Measurements from ENCODE around the gene DEPP1. TPM values are rescaled to one million over a fixed set of nuclear protein-coding genes. Genes with fewer than 3 reads are reported as not detected.

DEPP1 gene
- polyA plus RNA-seq, 2 of the 4 experiments (the other 2 are of a cell fraction), result 0.46 to 0.92 TPM

DNA sequence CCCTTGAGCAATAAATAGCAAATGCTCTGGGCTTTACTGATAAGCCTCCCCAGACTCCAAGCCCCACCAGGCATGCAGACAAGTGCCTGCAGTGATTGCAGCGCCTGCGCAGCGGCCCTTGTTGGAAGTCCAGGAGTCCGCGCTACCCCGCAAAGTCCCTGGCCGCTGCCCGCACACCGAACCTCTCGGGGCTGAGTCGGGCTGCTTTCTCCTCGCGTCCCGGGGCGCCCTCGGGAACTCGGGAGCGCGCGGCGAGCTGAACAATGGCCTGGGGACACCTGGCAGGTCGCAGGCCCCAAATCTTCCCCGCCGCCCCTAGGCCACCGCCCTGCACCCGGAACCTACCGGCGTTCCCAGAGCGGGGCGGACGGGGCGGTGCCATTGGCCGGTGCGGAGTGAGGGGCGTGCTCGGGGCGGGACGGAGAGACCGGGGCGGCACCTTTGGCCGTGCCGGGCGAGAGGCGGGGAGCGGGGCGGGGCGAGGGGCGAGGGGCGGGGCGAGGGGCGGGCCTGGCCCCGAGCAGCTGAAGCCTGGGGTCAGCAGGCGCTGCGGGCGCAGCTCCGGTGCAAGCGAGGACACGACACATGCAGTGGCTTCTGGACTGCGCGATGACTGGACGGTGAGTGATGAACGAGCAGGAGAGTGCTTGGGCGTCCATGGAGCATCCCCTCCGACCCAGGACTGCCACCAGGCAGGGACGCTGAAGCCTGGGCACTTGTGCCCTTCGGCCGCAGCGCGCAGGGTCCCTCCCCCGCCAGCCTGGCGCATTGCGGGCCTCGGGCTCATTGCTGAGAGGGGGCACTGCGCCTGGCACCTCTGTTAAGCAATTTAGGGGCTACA is 19.1 kb downstream of the DEPP1 start, which contains the start of gene RASSF4:
Gene RASSF4 (plus strand): TSS at position 556 of the 841 bp plus-strand sequence. CDS start 10,401 bp downstream, outside the sequence.
- Histone ChIP-seq H3K9me3 (no peaks in the 10 kb centered on the region), H3K4me2 (peak within 1 kb of the TSS; percentile 92), H3K4me3 (peak within 1 kb of the TSS; percentile 53), H3K4me1 (peaks cover 12% of the 10 kb centered on the region; the same call in 2 of the 3 replicates), H3K27ac (peak within 1 kb of the TSS; percentile 86)
- ChIA-PET POLR2A (interaction anchor here (1.0 to 2.8 kb wide), 5 partner anchors 9 to 19 kb away, joined by 3 to 13 read pairs (median 5); partner anchors contain the start of gene DEPP1), CTCF (no interaction called here)
- TF ChIP-seq EHMT2 (IDR thresholded peaks at IDR 0.05; ENCODE audit: low read depth) (no peak), EP300 (IDR thresholded peaks at IDR 0.05) (no peak), ZSCAN20 (CRISPR knock-in tag; IDR thresholded peaks at IDR 0.05) (no peak), HOXB5 (CRISPR knock-in tag; IDR thresholded peaks at IDR 0.05) (no peak), BHLHE40 (IDR thresholded peaks at IDR 0.05; ENCODE audit: low read depth, low read length) (no peak), NPAS2 (CRISPR knock-in tag; IDR thresholded peaks at IDR 0.05; ENCODE audit: borderline replicate concordance) (no peak), MAFK (IDR thresholded peaks at IDR 0.05; ENCODE audit: partially characterized antibody) (no peak), FOSB (CRISPR knock-in tag; IDR thresholded peaks at IDR 0.05) (no peak), KDM1A (IDR thresholded peaks at IDR 0.05; ENCODE audit: low read depth) (no peak), PHF8 (IDR thresholded peaks at IDR 0.05; ENCODE audit: borderline replicate concordance, low read depth) (peak; percentile 97), RAD21 (conservative IDR thresholded peaks at IDR 0.05 in 1 of 2, IDR thresholded peaks at IDR 0.05 in 1 of 2) (no peak), TFCP2L1 (CRISPR knock-in tag; IDR thresholded peaks at IDR 0.05) (no peak), ESRRA (IDR thresholded peaks at IDR 0.05; ENCODE audit: borderline replicate concordance, low read length) (no peak), RFX5 (IDR thresholded peaks at IDR 0.05) (peak; percentile 47; the same call in 1 of the 2 replicates), ZFP36 (IDR thresholded peaks at IDR 0.05; ENCODE audit: borderline replicate concordance, partially characterized antibody) (no peak), SREBF2 (IDR thresholded peaks at IDR 0.05) (no peak), FOSL2 (IDR thresholded peaks at IDR 0.05) (no peak), FOSL2 (CRISPR knock-in tag; IDR thresholded peaks at IDR 0.05) (no peak), POLR2A (IDR thresholded peaks at IDR 0.05; ENCODE audit: low read length) (peak; percentile 82), HDAC2 (IDR thresholded peaks at IDR 0.05) (no peak), CEBPB (IDR thresholded peaks at IDR 0.05) (no peak), JUNB (IDR thresholded peaks at IDR 0.05) (no peak), MYC (IDR thresholded peaks at IDR 0.05; ENCODE audit: borderline replicate concordance, low read length) (no peak), JUN (IDR thresholded peaks at IDR 0.05) (peak in 1 of 2 experiments; percentile 86; a peak in 3 of 5 replicates)
- TF ChIP-seq, protein P1, sequence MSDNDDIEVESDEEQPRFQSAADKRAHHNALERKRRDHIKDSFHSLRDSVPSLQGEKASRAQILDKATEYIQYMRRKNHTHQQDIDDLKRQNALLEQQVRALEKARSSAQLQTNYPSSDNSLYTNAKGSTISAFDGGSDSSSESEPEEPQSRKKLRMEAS (IDR thresholded peaks at IDR 0.05), result peak; percentile 34
- TF ChIP-seq, protein P2, sequence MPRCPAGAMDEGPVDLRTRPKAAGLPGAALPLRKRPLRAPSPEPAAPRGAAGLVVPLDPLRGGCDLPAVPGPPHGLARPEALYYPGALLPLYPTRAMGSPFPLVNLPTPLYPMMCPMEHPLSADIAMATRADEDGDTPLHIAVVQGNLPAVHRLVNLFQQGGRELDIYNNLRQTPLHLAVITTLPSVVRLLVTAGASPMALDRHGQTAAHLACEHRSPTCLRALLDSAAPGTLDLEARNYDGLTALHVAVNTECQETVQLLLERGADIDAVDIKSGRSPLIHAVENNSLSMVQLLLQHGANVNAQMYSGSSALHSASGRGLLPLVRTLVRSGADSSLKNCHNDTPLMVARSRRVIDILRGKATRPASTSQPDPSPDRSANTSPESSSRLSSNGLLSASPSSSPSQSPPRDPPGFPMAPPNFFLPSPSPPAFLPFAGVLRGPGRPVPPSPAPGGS (IDR thresholded peaks at IDR 0.05), result peak; percentile 84; the same call in 1 of the 3 replicates
- TF ChIP-seq, protein P3, sequence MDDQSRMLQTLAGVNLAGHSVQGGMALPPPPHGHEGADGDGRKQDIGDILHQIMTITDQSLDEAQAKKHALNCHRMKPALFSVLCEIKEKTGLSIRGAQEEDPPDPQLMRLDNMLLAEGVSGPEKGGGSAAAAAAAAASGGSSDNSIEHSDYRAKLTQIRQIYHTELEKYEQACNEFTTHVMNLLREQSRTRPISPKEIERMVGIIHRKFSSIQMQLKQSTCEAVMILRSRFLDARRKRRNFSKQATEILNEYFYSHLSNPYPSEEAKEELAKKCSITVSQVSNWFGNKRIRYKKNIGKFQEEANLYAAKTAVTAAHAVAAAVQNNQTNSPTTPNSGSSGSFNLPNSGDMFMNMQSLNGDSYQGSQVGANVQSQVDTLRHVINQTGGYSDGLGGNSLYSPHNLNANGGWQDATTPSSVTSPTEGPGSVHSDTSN (IDR thresholded peaks at IDR 0.05), result 0 out of 2 replicates have a peak, but pooled peaks have one; percentile 25
- TF ChIP-seq, protein P4, sequence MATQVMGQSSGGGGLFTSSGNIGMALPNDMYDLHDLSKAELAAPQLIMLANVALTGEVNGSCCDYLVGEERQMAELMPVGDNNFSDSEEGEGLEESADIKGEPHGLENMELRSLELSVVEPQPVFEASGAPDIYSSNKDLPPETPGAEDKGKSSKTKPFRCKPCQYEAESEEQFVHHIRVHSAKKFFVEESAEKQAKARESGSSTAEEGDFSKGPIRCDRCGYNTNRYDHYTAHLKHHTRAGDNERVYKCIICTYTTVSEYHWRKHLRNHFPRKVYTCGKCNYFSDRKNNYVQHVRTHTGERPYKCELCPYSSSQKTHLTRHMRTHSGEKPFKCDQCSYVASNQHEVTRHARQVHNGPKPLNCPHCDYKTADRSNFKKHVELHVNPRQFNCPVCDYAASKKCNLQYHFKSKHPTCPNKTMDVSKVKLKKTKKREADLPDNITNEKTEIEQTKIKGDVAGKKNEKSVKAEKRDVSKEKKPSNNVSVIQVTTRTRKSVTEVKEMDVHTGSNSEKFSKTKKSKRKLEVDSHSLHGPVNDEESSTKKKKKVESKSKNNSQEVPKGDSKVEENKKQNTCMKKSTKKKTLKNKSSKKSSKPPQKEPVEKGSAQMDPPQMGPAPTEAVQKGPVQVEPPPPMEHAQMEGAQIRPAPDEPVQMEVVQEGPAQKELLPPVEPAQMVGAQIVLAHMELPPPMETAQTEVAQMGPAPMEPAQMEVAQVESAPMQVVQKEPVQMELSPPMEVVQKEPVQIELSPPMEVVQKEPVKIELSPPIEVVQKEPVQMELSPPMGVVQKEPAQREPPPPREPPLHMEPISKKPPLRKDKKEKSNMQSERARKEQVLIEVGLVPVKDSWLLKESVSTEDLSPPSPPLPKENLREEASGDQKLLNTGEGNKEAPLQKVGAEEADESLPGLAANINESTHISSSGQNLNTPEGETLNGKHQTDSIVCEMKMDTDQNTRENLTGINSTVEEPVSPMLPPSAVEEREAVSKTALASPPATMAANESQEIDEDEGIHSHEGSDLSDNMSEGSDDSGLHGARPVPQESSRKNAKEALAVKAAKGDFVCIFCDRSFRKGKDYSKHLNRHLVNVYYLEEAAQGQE (IDR thresholded peaks at IDR 0.05), result no peak
- TF ChIP-seq, protein P5, sequence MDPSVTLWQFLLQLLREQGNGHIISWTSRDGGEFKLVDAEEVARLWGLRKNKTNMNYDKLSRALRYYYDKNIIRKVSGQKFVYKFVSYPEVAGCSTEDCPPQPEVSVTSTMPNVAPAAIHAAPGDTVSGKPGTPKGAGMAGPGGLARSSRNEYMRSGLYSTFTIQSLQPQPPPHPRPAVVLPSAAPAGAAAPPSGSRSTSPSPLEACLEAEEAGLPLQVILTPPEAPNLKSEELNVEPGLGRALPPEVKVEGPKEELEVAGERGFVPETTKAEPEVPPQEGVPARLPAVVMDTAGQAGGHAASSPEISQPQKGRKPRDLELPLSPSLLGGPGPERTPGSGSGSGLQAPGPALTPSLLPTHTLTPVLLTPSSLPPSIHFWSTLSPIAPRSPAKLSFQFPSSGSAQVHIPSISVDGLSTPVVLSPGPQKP (IDR thresholded peaks at IDR 0.05; ENCODE audit: low read depth, low read length), result no peak
- TF ChIP-seq, protein P6, sequence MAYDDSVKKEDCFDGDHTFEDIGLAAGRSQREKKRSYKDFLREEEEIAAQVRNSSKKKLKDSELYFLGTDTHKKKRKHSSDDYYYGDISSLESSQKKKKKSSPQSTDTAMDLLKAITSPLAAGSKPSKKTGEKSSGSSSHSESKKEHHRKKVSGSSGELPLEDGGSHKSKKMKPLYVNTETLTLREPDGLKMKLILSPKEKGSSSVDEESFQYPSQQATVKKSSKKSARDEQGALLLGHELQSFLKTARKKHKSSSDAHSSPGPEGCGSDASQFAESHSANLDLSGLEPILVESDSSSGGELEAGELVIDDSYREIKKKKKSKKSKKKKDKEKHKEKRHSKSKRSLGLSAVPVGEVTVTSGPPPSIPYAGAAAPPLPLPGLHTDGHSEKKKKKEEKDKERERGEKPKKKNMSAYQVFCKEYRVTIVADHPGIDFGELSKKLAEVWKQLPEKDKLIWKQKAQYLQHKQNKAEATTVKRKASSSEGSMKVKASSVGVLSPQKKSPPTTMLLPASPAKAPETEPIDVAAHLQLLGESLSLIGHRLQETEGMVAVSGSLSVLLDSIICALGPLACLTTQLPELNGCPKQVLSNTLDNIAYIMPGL (CRISPR knock-in tag; IDR thresholded peaks at IDR 0.05; ENCODE audit: borderline replicate concordance), result no peak
- TF ChIP-seq, protein P7, sequence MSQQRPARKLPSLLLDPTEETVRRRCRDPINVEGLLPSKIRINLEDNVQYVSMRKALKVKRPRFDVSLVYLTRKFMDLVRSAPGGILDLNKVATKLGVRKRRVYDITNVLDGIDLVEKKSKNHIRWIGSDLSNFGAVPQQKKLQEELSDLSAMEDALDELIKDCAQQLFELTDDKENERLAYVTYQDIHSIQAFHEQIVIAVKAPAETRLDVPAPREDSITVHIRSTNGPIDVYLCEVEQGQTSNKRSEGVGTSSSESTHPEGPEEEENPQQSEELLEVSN (IDR thresholded peaks at IDR 0.05; ENCODE audit: borderline replicate concordance, low read depth), result 0 out of 2 replicates have a peak, but pooled peaks have one; percentile 30
- peak; percentile 97 to 100 for ATAC-seq
- no peak for FAIRE-seq
- peak; percentile 85 to 89 for DNase-seq (ENCODE audit: low read depth in 1 of 2, low spot score in 1 of 2)
- 4% methylated on average over 10 of the region's 74 CpGs for WGBS (ENCODE audit: missing lambda C conversion rate)
